IPS DF 4.7 (cell line): ENCODE measurements around the gene MYL6.
"Not testable (repeated sequence)": the region's sequence is repeated elsewhere in the genome, so short reads cannot be mapped to it uniquely, and the experiment has no call there.

Experiments
- DNase-seq: peaks from one replicate; pipeline ENCODE4 v3.0.0-alpha.2; 2013; ENCODE audit warnings: low spot score; ENCODE audit errors: extremely low read depth

The MYL6 gene

GRCh38 chr12:56158029-56158925, at the start of gene MYL6:
TSS of gene MYL6 (plus strand) at chr12:56158359. CDS start at chr12:56158402, 43 bp downstream.
- DNase-seq: peak; percentile 100

- no peak for DNase-seq
These were observed 47.6 kb upstream of the MYL6 start for GRCh38 chr12:56110571-56110970.

- no peak for DNase-seq
These were observed 44.1 kb upstream of the MYL6 start for GRCh38 chr12:56114084-56114483.

GRCh38 chr12:56115329-56115728, 42.8 kb upstream of the MYL6 start:
- no peak for DNase-seq

GRCh38 chr12:56116267-56117081, 41.7 kb upstream of the MYL6 start, which contains the start of gene RPL41:
TSS of gene RPL41 (plus strand) at chr12:56116633.
- DNase-seq: peak; percentile 87

- DNase-seq: not testable (repeated sequence)
These were observed 41.0 kb upstream of the MYL6 start for GRCh38 chr12:56117082-56117706.

- peak; percentile 99 for DNase-seq
These were observed 40.1 kb upstream of the MYL6 start, which contains the start of gene ZC3H10 for GRCh38 chr12:56117778-56118687. TSS of gene ZC3H10 (plus strand) at chr12:56118266. CDS start at chr12:56120563, 2,297 bp downstream.

- DNase-seq: no peak
These were observed 39.3 kb upstream of the MYL6 start for GRCh38 chr12:56118688-56119357.

GRCh38 chr12:56119361-56119796, 38.8 kb upstream of the MYL6 start:
- peak; percentile 79 for DNase-seq

- no peak for DNase-seq
These were observed 37.9 kb upstream of the MYL6 start for GRCh38 chr12:56120158-56120846.

- DNase-seq: no peak
These were observed 36.8 kb upstream of the MYL6 start for GRCh38 chr12:56121204-56121870.

GRCh38 chr12:56122637-56123036, 35.5 kb upstream of the MYL6 start:
- DNase-seq: no peak

GRCh38 chr12:56124133-56124532, 34.0 kb upstream of the MYL6 start:
- DNase-seq: no peak

GRCh38 chr12:56126732-56127239, 31.4 kb upstream of the MYL6 start:
- DNase-seq: no peak

- DNase-seq: no peak
These were observed 30.7 kb upstream of the MYL6 start for GRCh38 chr12:56127485-56127887.

GRCh38 chr12:56127888-56128669, 30.1 kb upstream of the MYL6 start, which contains the start of gene ESYT1:
TSS of gene ESYT1 (plus strand) at chr12:56128267. CDS start at chr12:56128320, 53 bp downstream.
- DNase-seq: peak; percentile 100

- DNase-seq: no peak
These were observed 29.4 kb upstream of the MYL6 start for GRCh38 chr12:56128670-56129205.
